K562 (cell line): ENCODE results near the gene CXorf65. TPM values are rescaled to one million over a fixed set of nuclear protein-coding genes. Genes with fewer than 3 reads are reported as not detected.

Source experiments
- BACH1 ChIP-seq: fragments of 200-800 bp; sonication (Bioruptor generic); IDR thresholded peaks from 2 replicates; pipeline ENCODE4 v1.6.1; 2016; ENCODE audit warnings: missing genetic modification characterization, missing compliant biosample characterization
- BCOR ChIP-seq: fragments of 450-650 bp; IDR thresholded peaks from 2 replicates; pipeline ENCODE4 v1.6.1; 2016
- CBFA2T2 ChIP-seq: fragments of 450-650 bp; conservative IDR thresholded peaks from 2 replicates; pipeline ENCODE4 v1.6.1; 2017; ENCODE audit warnings: mild to moderate bottlenecking
- CC2D1A ChIP-seq: fragments of 450-650 bp; IDR thresholded peaks from 2 replicates; pipeline ENCODE4 v1.6.1; 2017; ENCODE audit warnings: mild to moderate bottlenecking
- FOXM1 ChIP-seq, 2 experiments: fragments of 450-650 bp in 1 of 2; sonication (generic) in 1 of 2; formaldehyde crosslinking in 1 of 2; IDR thresholded peaks; 2 replicates each; pipeline versions ENCODE4 v1.6.1 to v1.9.0; 2017 to 2022; ENCODE audit warnings: low read depth in 2 of 2, mild to moderate bottlenecking in 2 of 2, missing genetic modification reagents in 1 of 2, moderate library complexity in 1 of 2
- HDAC3 ChIP-seq: fragments of 450-650 bp; IDR thresholded peaks from 2 replicates; pipeline ENCODE4 v1.6.1; 2018; ENCODE audit warnings: borderline replicate concordance, mild to moderate bottlenecking, moderate library complexity; ENCODE audit not compliant: partially characterized antibody
- HMBOX1 ChIP-seq: sonication (generic); IDR thresholded peaks from 2 replicates; pipeline ENCODE4 v1.6.1; 2016
- HMG20A ChIP-seq: fragments of 450-650 bp; formaldehyde crosslinking; conservative IDR thresholded peaks from 2 replicates; pipeline ENCODE4 v1.4.0; 2020; ENCODE audit warnings: mild to moderate bottlenecking, mixed read lengths
- NCOR1 ChIP-seq: fragments of 450-650 bp; IDR thresholded peaks from 2 replicates; pipeline ENCODE4 v1.6.1; 2016; ENCODE audit warnings: mild to moderate bottlenecking, moderate library complexity
- PHB2 ChIP-seq: fragments of 450-650 bp; IDR thresholded peaks from 2 replicates; pipeline ENCODE4 v1.6.1; 2017; ENCODE audit warnings: low read depth
- POLR2A ChIP-seq: fragments of 450-650 bp; conservative IDR thresholded peaks from 2 replicates; pipeline ENCODE4 v1.6.1; 2016
- REST ChIP-seq, 2 experiments: fragments of 450-650 bp; formaldehyde crosslinking in 1 of 2; IDR thresholded peaks; 2 replicates each; pipeline versions ENCODE4 v1.4.0 to v1.6.1; 2014 to 2020; ENCODE audit warnings: mild to moderate bottlenecking in 2 of 2, borderline replicate concordance in 1 of 2, low read depth in 1 of 2
- SMARCE1 ChIP-seq: fragments of 450-650 bp; IDR thresholded peaks from 2 replicates; pipeline ENCODE4 v1.7.1; 2016; ENCODE audit warnings: mild to moderate bottlenecking
- TAL1 ChIP-seq: fragments of 450-650 bp; IDR thresholded peaks from 2 replicates; pipeline ENCODE4 v1.6.1; 2016; ENCODE audit warnings: mild to moderate bottlenecking
- TCF3 ChIP-seq: sonication (generic); formaldehyde crosslinking; IDR thresholded peaks from 2 replicates; pipeline ENCODE4 v1.4.0; 2020; ENCODE audit warnings: mild to moderate bottlenecking, missing genetic modification reagents
- TEAD4 ChIP-seq, 2 experiments: sonication (generic) in 1 of 2; formaldehyde crosslinking in 1 of 2; IDR thresholded peaks; 2 replicates each; pipeline versions ENCODE4 v1.6.1 to v1.8.0; 2012 to 2022; ENCODE audit warnings: borderline replicate concordance in 1 of 2, inconsistent platforms in 1 of 2, low read length in 1 of 2, mild to moderate bottlenecking in 1 of 2, missing genetic modification reagents in 1 of 2
- XRCC5 ChIP-seq: fragments of 200-400 bp; formaldehyde crosslinking; IDR thresholded peaks from 2 replicates; pipeline ENCODE4 v1.6.1; 2017; ENCODE audit warnings: low read depth, mild to moderate bottlenecking, low read length
- polyA plus RNA-seq, 8 experiments: library from polyadenylated mRNA; depleted of rRNA in 4 of 8; stranded (reverse) in 5 of 8; unstranded in 3 of 8; fragments of >200 nt; fragmentation: Nextera tagmentation in 2 of 8; fragmentation: Illumina TruSeq in 1 of 8; extraction: Ambion mirVana in 2 of 8; extraction: Trizol in 1 of 8; gene quantifications; 2 replicates each; pipeline versions ENCODE4 v1.2.1 to v1.2.3, GENCODE V29; 2011 to 2014; ENCODE audit warnings: inconsistent platforms in 1 of 8, missing spikeins in 1 of 8
- total RNA-seq, 7 experiments: library from RNA; depleted of rRNA in 6 of 7; stranded (reverse); fragments of >200 nt in 6 of 7; fragmentation: Illumina TruSeq in 2 of 7; extraction: Trizol in 2 of 7; gene quantifications; 2 replicates each; pipeline versions ENCODE4 v1.2.1 to v1.2.3, GENCODE V29; 2011 to 2021; ENCODE audit warnings: low replicate concordance in 1 of 7

CXorf65 gene
- total and polyA plus RNA-seq, 9 of the 15 experiments (the other 6 are each of a cell fraction or from before 2014, with no cell fraction given) = 1.4 to 8.4 (median 2.9) TPM

GRCh38 chrX:71095033-71095432 is 11.5 kb downstream of the CXorf65 start (continued):
- TF ChIP-seq REST (IDR thresholded peaks at IDR 0.05; ENCODE audit: borderline replicate concordance) (0 out of 2 replicates have a peak, but pooled peaks have one; percentile 4), REST (CRISPR knock-in tag; IDR thresholded peaks at IDR 0.05; ENCODE audit: low read depth) (no peak), TCF3 (CRISPR knock-in tag) (peak; percentile 69), POLR2A (no peak), FOXM1 (IDR thresholded peaks at IDR 0.05; ENCODE audit: low read depth) (peak; percentile 34; the same call in 1 of the 2 replicates), FOXM1 (CRISPR knock-in tag; IDR thresholded peaks at IDR 0.05; ENCODE audit: low read depth) (no peak), TAL1 (peak; percentile 71), CBFA2T2 (peak; percentile 77), BACH1 (tag) (no peak), HDAC3 (no peak), TEAD4 (IDR thresholded peaks at IDR 0.05; ENCODE audit: low read length) (peak; percentile 48), TEAD4 (CRISPR knock-in tag; IDR thresholded peaks at IDR 0.05; ENCODE audit: borderline replicate concordance) (no peak), PHB2 (0 out of 2 replicates have a peak, but pooled peaks have one; percentile 56), CC2D1A (0 out of 2 replicates have a peak, but pooled peaks have one; percentile 22), BCOR (peak; percentile 20; the same call in 1 of the 2 replicates), HMG20A (CRISPR knock-in tag) (no peak), XRCC5 (no peak), HMBOX1 (peak; percentile 72; the same call in 1 of the 2 replicates), NCOR1 (peak; percentile 67), SMARCE1 (peak; percentile 48; the same call in 1 of the 2 replicates)
